Measurements from ENCODE around the gene FAM153A.
"Not testable (repeated sequence)": the region's sequence is repeated elsewhere in the genome, so short reads cannot be mapped to it uniquely, and the experiment has no call there.

DNA sequence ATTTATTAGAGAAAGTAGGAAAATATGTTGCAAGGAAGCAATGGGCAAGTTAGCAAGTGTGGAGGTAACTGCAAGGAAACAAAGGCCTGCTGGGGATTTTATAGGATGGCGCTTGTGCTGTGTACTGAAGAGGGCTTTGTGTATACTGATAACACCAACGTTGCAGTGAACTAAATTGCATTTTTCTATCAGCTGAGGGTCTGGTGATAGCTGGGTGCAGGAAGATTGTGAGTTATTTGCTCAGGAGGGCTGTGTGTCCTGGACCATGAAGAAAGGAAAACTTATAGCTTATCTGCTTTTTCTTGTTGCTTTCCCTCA lies 88.2 kb downstream of the FAM153A start:
- not testable (repeated sequence) for TF ChIP-seq ZBTB7A (IDR thresholded peaks at IDR 0.05; ENCODE audit: borderline replicate concordance, control insufficient read depth, low read depth, low read length); SMAD4 (CRISPR knock-in tag; conservative IDR thresholded peaks at IDR 0.05); RBBP5 (IDR thresholded peaks at IDR 0.05; ENCODE audit: borderline replicate concordance, insufficient read depth, low read length, poor library complexity, severe bottlenecking); NR2C1 (IDR thresholded peaks at IDR 0.05); NR2C1 (tag; IDR thresholded peaks at IDR 0.05); TAF1 (IDR thresholded peaks at IDR 0.05; ENCODE audit: control insufficient read depth, extremely low read depth, insufficient read depth, low read length, severe bottlenecking); SMARCC2 (IDR thresholded peaks at IDR 0.05; ENCODE audit: low read depth); RAD21 (CRISPR knock-in tag; conservative IDR thresholded peaks at IDR 0.05 in 1 of 2, IDR thresholded peaks at IDR 0.05 in 1 of 2); MEF2D (tag; conservative IDR thresholded peaks at IDR 0.05; ENCODE audit: low read depth); POLR2A (conservative IDR thresholded peaks at IDR 0.05); POLR2AphosphoS5 (IDR thresholded peaks at IDR 0.05; ENCODE audit: control insufficient read depth, insufficient read depth, low read depth, low read length)
- TF ChIP-seq, protein P1, sequence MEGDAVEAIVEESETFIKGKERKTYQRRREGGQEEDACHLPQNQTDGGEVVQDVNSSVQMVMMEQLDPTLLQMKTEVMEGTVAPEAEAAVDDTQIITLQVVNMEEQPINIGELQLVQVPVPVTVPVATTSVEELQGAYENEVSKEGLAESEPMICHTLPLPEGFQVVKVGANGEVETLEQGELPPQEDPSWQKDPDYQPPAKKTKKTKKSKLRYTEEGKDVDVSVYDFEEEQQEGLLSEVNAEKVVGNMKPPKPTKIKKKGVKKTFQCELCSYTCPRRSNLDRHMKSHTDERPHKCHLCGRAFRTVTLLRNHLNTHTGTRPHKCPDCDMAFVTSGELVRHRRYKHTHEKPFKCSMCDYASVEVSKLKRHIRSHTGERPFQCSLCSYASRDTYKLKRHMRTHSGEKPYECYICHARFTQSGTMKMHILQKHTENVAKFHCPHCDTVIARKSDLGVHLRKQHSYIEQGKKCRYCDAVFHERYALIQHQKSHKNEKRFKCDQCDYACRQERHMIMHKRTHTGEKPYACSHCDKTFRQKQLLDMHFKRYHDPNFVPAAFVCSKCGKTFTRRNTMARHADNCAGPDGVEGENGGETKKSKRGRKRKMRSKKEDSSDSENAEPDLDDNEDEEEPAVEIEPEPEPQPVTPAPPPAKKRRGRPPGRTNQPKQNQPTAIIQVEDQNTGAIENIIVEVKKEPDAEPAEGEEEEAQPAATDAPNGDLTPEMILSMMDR (IDR thresholded peaks at IDR 0.05 in 2 of 3, conservative IDR thresholded peaks at IDR 0.05 in 1 of 3; ENCODE audit: insufficient read depth in 2 of 3, low read depth in 1 of 3, low read length in 3 of 3) = not testable (repeated sequence)
- TF ChIP-seq, protein P2, sequence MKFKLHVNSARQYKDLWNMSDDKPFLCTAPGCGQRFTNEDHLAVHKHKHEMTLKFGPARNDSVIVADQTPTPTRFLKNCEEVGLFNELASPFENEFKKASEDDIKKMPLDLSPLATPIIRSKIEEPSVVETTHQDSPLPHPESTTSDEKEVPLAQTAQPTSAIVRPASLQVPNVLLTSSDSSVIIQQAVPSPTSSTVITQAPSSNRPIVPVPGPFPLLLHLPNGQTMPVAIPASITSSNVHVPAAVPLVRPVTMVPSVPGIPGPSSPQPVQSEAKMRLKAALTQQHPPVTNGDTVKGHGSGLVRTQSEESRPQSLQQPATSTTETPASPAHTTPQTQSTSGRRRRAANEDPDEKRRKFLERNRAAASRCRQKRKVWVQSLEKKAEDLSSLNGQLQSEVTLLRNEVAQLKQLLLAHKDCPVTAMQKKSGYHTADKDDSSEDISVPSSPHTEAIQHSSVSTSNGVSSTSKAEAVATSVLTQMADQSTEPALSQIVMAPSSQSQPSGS (CRISPR knock-in tag; IDR thresholded peaks at IDR 0.05) = not testable (repeated sequence)

Data from K562 (cell line).